Measurements from ENCODE around the gene PRRG4.

PRRG4 gene

GRCh38 chr11:32830796-32831195 lies 1.1 kb downstream of the PRRG4 start:
- Histone ChIP-seq H3K27ac (ENCODE audit: low read depth, low read length) (no peak overlapping the region), H3K4me3 (ENCODE audit: low read depth, low read length) (peak overlapping the region; percentile 63)

GRCh38 chr11:32831221-32831620 lies 1.5 kb downstream of the PRRG4 start:
- H3K9me3 ChIP-seq (ENCODE audit: control insufficient read depth, insufficient read depth, low read depth, low read length), result no peaks in the 10 kb centered on the region
- H3K4me1 ChIP-seq (ENCODE audit: control insufficient read depth, insufficient read depth, low read length), result no peaks in the 10 kb centered on the region
- no peak overlapping the region for H3K9ac ChIP-seq (ENCODE audit: low read length)
- no peak overlapping the region for H3K27ac ChIP-seq (ENCODE audit: low read depth, low read length)
- no peak overlapping the region for H3K4me3 ChIP-seq (ENCODE audit: low read depth, low read length)
- H3K27me3 ChIP-seq (ENCODE audit: control insufficient read depth, insufficient read depth, low read length), result peaks cover 41% of the 10 kb centered on the region
- no peaks in the 10 kb centered on the region for H3K36me3 ChIP-seq (ENCODE audit: control insufficient read depth, insufficient read depth, low read length)

More at GRCh38 chr11:32830796-32831195, 1.1 kb downstream of the PRRG4 start:
- peaks cover 41% of the 10 kb centered on the region for H3K27me3 ChIP-seq (ENCODE audit: control insufficient read depth, insufficient read depth, low read length)
- no peak overlapping the region for H3K9ac ChIP-seq (ENCODE audit: low read length)
- H3K36me3 ChIP-seq (ENCODE audit: control insufficient read depth, insufficient read depth, low read length), result no peaks in the 10 kb centered on the region
- no peaks in the 10 kb centered on the region for H3K9me3 ChIP-seq (ENCODE audit: control insufficient read depth, insufficient read depth, low read depth, low read length)
- H3K4me1 ChIP-seq (ENCODE audit: control insufficient read depth, insufficient read depth, low read length), result no peaks in the 10 kb centered on the region

GRCh38 chr11:32833921-32834320 lies 4.2 kb downstream of the PRRG4 start:
- Histone ChIP-seq H3K9me3 (ENCODE audit: control insufficient read depth, insufficient read depth, low read depth, low read length) (no peaks in the 10 kb centered on the region), H3K9ac (ENCODE audit: low read length) (no peak overlapping the region), H3K27me3 (ENCODE audit: control insufficient read depth, insufficient read depth, low read length) (peaks cover 30% of the 10 kb centered on the region), H3K27ac (ENCODE audit: low read depth, low read length) (no peak overlapping the region), H3K4me1 (ENCODE audit: control insufficient read depth, insufficient read depth, low read length) (no peaks in the 10 kb centered on the region), H3K36me3 (ENCODE audit: control insufficient read depth, insufficient read depth, low read length) (no peaks in the 10 kb centered on the region), H3K4me3 (ENCODE audit: low read depth, low read length) (no peak overlapping the region)

GRCh38 chr11:32836946-32837345 lies 7.2 kb downstream of the PRRG4 start:
- no peaks in the 10 kb centered on the region for H3K9me3 ChIP-seq (ENCODE audit: control insufficient read depth, insufficient read depth, low read depth, low read length)

GRCh38 chr11:32838505-32839274 lies 9.0 kb downstream of the PRRG4 start:
- H3K9ac ChIP-seq (ENCODE audit: low read length), result no peak overlapping the region
- no peak overlapping the region for H3K27ac ChIP-seq (ENCODE audit: low read depth, low read length)
- H3K4me1 ChIP-seq (ENCODE audit: control insufficient read depth, insufficient read depth, low read length), result no peaks in the 10 kb centered on the region
- no peaks in the 10 kb centered on the region for H3K27me3 ChIP-seq (ENCODE audit: control insufficient read depth, insufficient read depth, low read length)
- H3K4me3 ChIP-seq (ENCODE audit: low read depth, low read length), result no peak overlapping the region
- no peaks in the 10 kb centered on the region for H3K9me3 ChIP-seq (ENCODE audit: control insufficient read depth, insufficient read depth, low read depth, low read length)
- H3K36me3 ChIP-seq (ENCODE audit: control insufficient read depth, insufficient read depth, low read length), result no peaks in the 10 kb centered on the region

More at GRCh38 chr11:32836946-32837345, 7.2 kb downstream of the PRRG4 start:
- Histone ChIP-seq H3K4me3 (ENCODE audit: low read depth, low read length) (no peak overlapping the region), H3K27ac (ENCODE audit: low read depth, low read length) (no peak overlapping the region), H3K36me3 (ENCODE audit: control insufficient read depth, insufficient read depth, low read length) (no peaks in the 10 kb centered on the region), H3K4me1 (ENCODE audit: control insufficient read depth, insufficient read depth, low read length) (no peaks in the 10 kb centered on the region), H3K9ac (ENCODE audit: low read length) (no peak overlapping the region), H3K27me3 (ENCODE audit: control insufficient read depth, insufficient read depth, low read length) (peaks cover 1% of the 10 kb centered on the region; the same call in 1 of the 2 replicates)

- Histone ChIP-seq H3K36me3 (ENCODE audit: control insufficient read depth, insufficient read depth, low read length) (no peaks in the 10 kb centered on the region), H3K9me3 (ENCODE audit: control insufficient read depth, insufficient read depth, low read depth, low read length) (no peaks in the 10 kb centered on the region), H3K9ac (ENCODE audit: low read length) (no peak overlapping the region), H3K27me3 (ENCODE audit: control insufficient read depth, insufficient read depth, low read length) (no peaks in the 10 kb centered on the region), H3K4me1 (ENCODE audit: control insufficient read depth, insufficient read depth, low read length) (no peaks in the 10 kb centered on the region), H3K4me3 (ENCODE audit: low read depth, low read length) (no peak overlapping the region), H3K27ac (ENCODE audit: low read depth, low read length) (no peak overlapping the region)
These were observed 9.6 kb downstream of the PRRG4 start for GRCh38 chr11:32839308-32839707.

GRCh38 chr11:32840587-32840986 lies 10.9 kb downstream of the PRRG4 start:
- H3K9ac ChIP-seq (ENCODE audit: low read length), result no peak overlapping the region
- no peaks in the 10 kb centered on the region for H3K4me1 ChIP-seq (ENCODE audit: control insufficient read depth, insufficient read depth, low read length)
- no peaks in the 10 kb centered on the region for H3K9me3 ChIP-seq (ENCODE audit: control insufficient read depth, insufficient read depth, low read depth, low read length)
- H3K4me3 ChIP-seq (ENCODE audit: low read depth, low read length), result no peak overlapping the region
- no peaks in the 10 kb centered on the region for H3K27me3 ChIP-seq (ENCODE audit: control insufficient read depth, insufficient read depth, low read length)
- no peak overlapping the region for H3K27ac ChIP-seq (ENCODE audit: low read depth, low read length)
- H3K36me3 ChIP-seq (ENCODE audit: control insufficient read depth, insufficient read depth, low read length), result no peaks in the 10 kb centered on the region

GRCh38 chr11:32843544-32843943 lies 13.8 kb downstream of the PRRG4 start:
- Histone ChIP-seq H3K4me1 (ENCODE audit: control insufficient read depth, insufficient read depth, low read length) (no peaks in the 10 kb centered on the region), H3K9ac (ENCODE audit: low read length) (no peak overlapping the region), H3K36me3 (ENCODE audit: control insufficient read depth, insufficient read depth, low read length) (no peaks in the 10 kb centered on the region), H3K9me3 (ENCODE audit: control insufficient read depth, insufficient read depth, low read depth, low read length) (no peaks in the 10 kb centered on the region), H3K4me3 (ENCODE audit: low read depth, low read length) (no peak overlapping the region), H3K27me3 (ENCODE audit: control insufficient read depth, insufficient read depth, low read length) (no peaks in the 10 kb centered on the region), H3K27ac (ENCODE audit: low read depth, low read length) (no peak overlapping the region)

GRCh38 chr11:32847511-32847910 lies 17.8 kb downstream of the PRRG4 start:
- Histone ChIP-seq H3K9me3 (ENCODE audit: control insufficient read depth, insufficient read depth, low read depth, low read length) (no peaks in the 10 kb centered on the region), H3K27me3 (ENCODE audit: control insufficient read depth, insufficient read depth, low read length) (no peaks in the 10 kb centered on the region), H3K27ac (ENCODE audit: low read depth, low read length) (no peak overlapping the region), H3K9ac (ENCODE audit: low read length) (no peak overlapping the region), H3K4me1 (ENCODE audit: control insufficient read depth, insufficient read depth, low read length) (no peaks in the 10 kb centered on the region), H3K36me3 (ENCODE audit: control insufficient read depth, insufficient read depth, low read length) (no peaks in the 10 kb centered on the region), H3K4me3 (ENCODE audit: low read depth, low read length) (no peak overlapping the region)

GRCh38 chr11:32849761-32850160 lies 20.0 kb downstream of the PRRG4 start:
- Histone ChIP-seq H3K9me3 (ENCODE audit: control insufficient read depth, insufficient read depth, low read depth, low read length) (no peaks in the 10 kb centered on the region), H3K36me3 (ENCODE audit: control insufficient read depth, insufficient read depth, low read length) (no peaks in the 10 kb centered on the region), H3K9ac (ENCODE audit: low read length) (no peak overlapping the region), H3K27me3 (ENCODE audit: control insufficient read depth, insufficient read depth, low read length) (no peaks in the 10 kb centered on the region), H3K4me3 (ENCODE audit: low read depth, low read length) (no peak overlapping the region), H3K27ac (ENCODE audit: low read depth, low read length) (no peak overlapping the region), H3K4me1 (ENCODE audit: control insufficient read depth, insufficient read depth, low read length) (no peaks in the 10 kb centered on the region)

- H3K4me3 ChIP-seq (ENCODE audit: low read depth, low read length), result no peak overlapping the region
- H3K27ac ChIP-seq (ENCODE audit: low read depth, low read length), result no peak overlapping the region
- no peak overlapping the region for H3K9ac ChIP-seq (ENCODE audit: low read length)
- H3K9me3 ChIP-seq (ENCODE audit: control insufficient read depth, insufficient read depth, low read depth, low read length), result no peaks in the 10 kb centered on the region
- no peaks in the 10 kb centered on the region for H3K27me3 ChIP-seq (ENCODE audit: control insufficient read depth, insufficient read depth, low read length)
- no peaks in the 10 kb centered on the region for H3K36me3 ChIP-seq (ENCODE audit: control insufficient read depth, insufficient read depth, low read length)
- no peaks in the 10 kb centered on the region for H3K4me1 ChIP-seq (ENCODE audit: control insufficient read depth, insufficient read depth, low read length)
These were observed 21.5 kb downstream of the PRRG4 start for GRCh38 chr11:32851251-32851650.
